Colonic mucosa (tissue), 4 donors: Measurements from ENCODE around the gene TCL1A. TPM values are rescaled to one million over a fixed set of nuclear protein-coding genes. Genes with fewer than 3 reads are reported as not detected.
A peak's percentile ranks its signal among the peaks of the same experiment; 100 is the strongest.

ENCODE experiments used
- DNase-seq: peaks from one replicate; pipeline ENCODE4 v3.0.0-alpha.2; 2020
- H3K27ac ChIP-seq: fragments of 200-600 bp; one replicate; pipeline ENCODE4 v1.8.0; 2021
- H3K27me3 ChIP-seq: fragments of 200-600 bp; one replicate; pipeline ENCODE4 v1.8.0; 2021
- H3K36me3 ChIP-seq: fragments of 200-600 bp; one replicate; pipeline ENCODE4 v1.8.0; 2021
- H3K4me1 ChIP-seq: fragments of 200-600 bp; one replicate; pipeline ENCODE4 v1.8.0; 2021; ENCODE audit warnings: mild to moderate bottlenecking
- H3K4me3 ChIP-seq: fragments of 200-600 bp; one replicate; pipeline ENCODE4 v1.8.0; 2021
- H3K9ac ChIP-seq, 2 donors: one replicate each; pipeline ENCODE4 v1.7.0; 2013; ENCODE audit warnings: control low read depth in 2 of 2, low read depth in 2 of 2, low read length in 2 of 2
- H3K9me3 ChIP-seq: fragments of 200-600 bp; one replicate; pipeline ENCODE4 v1.8.0; 2021
- CTCF ChIP-seq: fragments of 200-600 bp; IDR thresholded peaks from one replicate; pipeline ENCODE4 v1.8.0; 2022; ENCODE audit warnings: antibody characterized with exemption, mild to moderate bottlenecking
- intact Hi-C: fragments of 100-400 bp; cut with DNase I; formaldehyde crosslinking; loops from one replicate; pipeline ENCODE4 v1.14.1; 2022
- total RNA-seq, 2 donors: library from RNA; stranded (reverse); fragmentation: NEBNext Ultra II Directional in 1 of 2; extraction: Animal tissue kit (Norgen Biotek cat#: 25700) in 1 of 2; gene quantifications; one replicate each; pipeline ENCODE4 v1.2.1, GENCODE V29; 2021
- donor health status: healthy.
- donor health status: DM: no; HTN: no; CAD: no.
- donor health status: DM: no; HTN: no; CAD: no.

The TCL1A gene
- total RNA-seq, 2 donors from 2014 or later: 0.57 TPM; not detected in 1

DNA sequence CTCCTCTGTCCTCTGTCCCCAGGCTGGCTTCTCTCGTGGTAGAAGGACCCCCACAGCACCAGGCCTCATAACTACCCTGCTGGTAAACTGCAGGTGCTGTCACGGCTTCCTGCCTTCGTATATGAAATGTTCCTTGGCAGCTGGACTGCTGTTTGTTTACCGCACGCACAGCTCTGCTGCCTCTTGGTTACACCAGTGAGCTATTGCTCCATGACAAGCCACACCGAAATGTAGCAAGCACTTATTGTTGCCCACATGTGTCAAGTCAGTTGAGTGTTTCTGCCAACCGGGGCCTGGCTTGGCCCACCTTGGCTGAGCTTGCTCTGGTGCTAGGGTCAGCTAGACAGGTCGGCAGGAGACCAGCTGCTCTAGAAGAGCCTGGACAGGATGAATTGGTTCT is 49.4 kb downstream of the TCL1A start:
- Histone ChIP-seq H3K4me3 (no peak overlapping the region), H3K9ac (no peak overlapping the region), H3K36me3 (no peaks in the 10 kb centered on the region), H3K27me3 (no peaks in the 10 kb centered on the region), H3K27ac (no peak overlapping the region), H3K4me1 (no peaks in the 10 kb centered on the region), H3K9me3 (no peaks in the 10 kb centered on the region)
- TF ChIP-seq CTCF: no peak
- intact Hi-C loops: no loop called here
- no peak for DNase-seq

GRCh38 chr14:95664066-95664465 is 49.9 kb downstream of the TCL1A start:
- DNase-seq: no peak
- no peaks in the 10 kb centered on the region for H3K36me3 ChIP-seq
- H3K9me3 ChIP-seq: no peaks in the 10 kb centered on the region
- no peak overlapping the region for H3K9ac ChIP-seq
- H3K27ac ChIP-seq: no peak overlapping the region
- no peak for TF ChIP-seq CTCF
- no peaks in the 10 kb centered on the region for H3K27me3 ChIP-seq
- H3K4me1 ChIP-seq: no peaks in the 10 kb centered on the region
- no peak overlapping the region for H3K4me3 ChIP-seq
- intact Hi-C loops: no loop called here

DNA sequence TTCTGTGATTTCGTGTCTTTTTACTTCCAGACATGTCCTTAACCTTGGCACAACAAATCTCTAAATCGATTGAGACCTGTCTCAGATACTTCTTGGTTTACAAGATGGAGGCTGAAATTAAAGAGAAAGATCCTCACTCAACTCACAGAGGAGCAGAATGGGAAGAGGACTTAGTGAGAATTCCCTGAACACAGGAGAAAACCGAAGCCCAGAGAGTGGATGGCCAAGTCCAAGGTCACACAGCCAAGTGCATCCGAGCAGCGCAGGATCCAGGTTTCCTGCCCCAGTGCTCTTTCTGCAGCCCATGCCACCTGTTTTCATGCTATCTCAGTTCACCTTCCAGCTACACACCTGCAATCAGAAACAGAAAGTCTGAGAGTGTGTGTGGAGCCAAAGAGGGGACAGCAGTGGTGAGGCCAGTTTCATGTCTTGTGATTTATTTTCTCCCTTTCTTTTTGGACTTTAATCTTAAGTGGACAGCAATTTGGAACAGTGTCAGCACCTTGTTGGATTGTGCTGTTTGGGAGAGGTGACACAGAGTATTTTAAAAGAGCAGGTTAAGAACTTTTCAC is 50.6 kb downstream of the TCL1A start:
- H3K36me3 ChIP-seq: no peaks in the 10 kb centered on the region
- TF ChIP-seq CTCF: no peak
- no peaks in the 10 kb centered on the region for H3K9me3 ChIP-seq
- H3K4me3 ChIP-seq: no peak overlapping the region
- H3K9ac ChIP-seq: no peak overlapping the region
- intact Hi-C loops: no loop called here
- no peaks in the 10 kb centered on the region for H3K4me1 ChIP-seq
- H3K27me3 ChIP-seq: no peaks in the 10 kb centered on the region
- DNase-seq: no peak
- no peak overlapping the region for H3K27ac ChIP-seq

DNA sequence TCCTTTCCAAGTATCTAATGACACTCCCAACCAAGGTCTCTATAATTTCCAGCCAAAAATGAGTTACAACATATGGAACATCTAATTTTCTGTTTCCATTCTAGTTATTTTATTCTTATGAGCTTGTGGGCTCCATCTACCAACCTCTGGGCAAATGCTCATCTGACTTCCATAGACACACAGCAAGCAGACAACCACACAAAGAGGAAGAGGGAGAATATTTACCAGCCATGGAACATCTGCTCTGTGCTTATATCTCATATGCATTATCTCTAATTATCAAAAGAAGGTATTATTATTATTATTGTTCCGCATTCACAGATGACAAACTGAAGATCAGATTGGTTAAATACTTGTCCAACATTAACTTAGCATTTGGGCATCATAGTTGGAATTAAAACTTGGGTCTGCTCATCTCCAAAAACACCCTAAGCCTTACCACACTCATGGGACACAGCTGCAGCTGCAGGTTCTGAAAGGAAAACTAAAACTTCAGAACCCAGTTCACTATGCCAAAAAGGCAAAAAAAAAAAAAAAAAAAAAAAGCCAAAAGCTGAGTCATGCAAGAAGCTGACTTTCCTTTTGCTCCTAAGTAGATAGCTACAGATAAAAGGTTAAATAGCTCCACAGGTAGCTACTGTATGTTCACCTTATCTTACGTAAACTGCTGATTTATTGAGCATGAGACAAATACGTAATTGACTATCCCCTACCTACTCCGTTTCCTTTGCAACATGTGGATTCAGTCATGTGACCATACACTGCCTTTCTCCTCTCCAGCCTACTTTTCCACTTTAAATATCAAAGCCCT is 51.3 kb downstream of the TCL1A start:
- H3K27me3 ChIP-seq: no peaks in the 10 kb centered on the region
- no peak overlapping the region for H3K9ac ChIP-seq
- TF ChIP-seq CTCF: no peak
- no peak overlapping the region for H3K27ac ChIP-seq
- no peak for DNase-seq
- intact Hi-C loops: no loop called here
- H3K4me1 ChIP-seq: no peaks in the 10 kb centered on the region
- H3K4me3 ChIP-seq: no peak overlapping the region
- H3K36me3 ChIP-seq: no peaks in the 10 kb centered on the region
- H3K9me3 ChIP-seq: no peaks in the 10 kb centered on the region

DNA sequence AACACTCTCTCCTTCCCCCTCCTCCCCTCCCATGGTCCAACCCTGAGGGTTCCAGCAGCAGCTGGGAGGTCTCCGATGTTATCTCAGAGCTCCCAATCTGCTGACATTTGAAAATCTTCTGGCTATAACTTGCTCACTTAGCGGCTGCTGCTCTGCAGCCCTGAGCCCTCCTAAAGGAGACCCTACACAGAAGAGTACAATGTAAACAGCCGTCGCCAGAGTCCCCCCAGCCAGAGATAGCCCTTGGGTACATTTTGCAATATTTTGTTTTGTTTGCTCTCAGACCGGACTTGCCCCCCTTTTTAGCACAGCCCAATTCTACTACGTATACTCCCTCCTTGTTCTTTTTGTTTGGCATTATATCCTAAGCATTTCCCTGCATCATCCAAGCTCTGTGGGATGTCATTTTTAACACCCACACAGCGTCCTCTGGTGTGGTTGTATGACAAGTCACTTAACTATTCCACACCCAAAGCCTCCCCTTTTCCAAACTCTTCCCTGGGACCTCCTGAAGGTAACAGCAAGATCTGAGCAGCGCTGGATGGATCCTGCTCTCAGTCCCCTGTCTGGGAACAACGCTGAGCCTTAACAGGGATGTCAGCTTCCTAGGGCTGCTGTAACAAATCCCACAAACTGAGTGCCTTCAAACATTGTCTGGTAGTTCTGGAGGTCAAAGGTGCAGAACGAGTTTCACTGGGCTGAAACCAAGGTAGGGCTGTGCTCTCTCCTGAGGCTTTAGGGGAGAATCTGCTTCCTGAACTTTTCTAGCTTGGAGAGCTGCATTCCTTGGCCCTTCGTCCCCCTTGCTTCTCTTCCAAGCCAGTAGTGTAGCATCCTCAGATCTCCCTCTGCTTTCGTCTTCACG is 53.0 kb downstream of the TCL1A start:
- Histone ChIP-seq H3K4me3 (no peak overlapping the region), H3K9me3 (no peaks in the 10 kb centered on the region), H3K27ac (no peak overlapping the region), H3K36me3 (no peaks in the 10 kb centered on the region), H3K27me3 (no peaks in the 10 kb centered on the region), H3K9ac (peak overlapping the region in 1 of 2 donors; percentile 12), H3K4me1 (no peaks in the 10 kb centered on the region)
- DNase-seq: no peak
- intact Hi-C loops: no loop called here
- TF ChIP-seq CTCF: no peak
